GM03348 (cell line): ENCODE data around the gene CTIF.
A peak's percentile ranks its signal among the peaks of the same experiment; 100 is the strongest.

ENCODE experiments used
- DNase-seq: peaks from one replicate; pipeline ENCODE4 v3.0.0; 2012; ENCODE audit warnings: low spot score

CTIF gene

DNA sequence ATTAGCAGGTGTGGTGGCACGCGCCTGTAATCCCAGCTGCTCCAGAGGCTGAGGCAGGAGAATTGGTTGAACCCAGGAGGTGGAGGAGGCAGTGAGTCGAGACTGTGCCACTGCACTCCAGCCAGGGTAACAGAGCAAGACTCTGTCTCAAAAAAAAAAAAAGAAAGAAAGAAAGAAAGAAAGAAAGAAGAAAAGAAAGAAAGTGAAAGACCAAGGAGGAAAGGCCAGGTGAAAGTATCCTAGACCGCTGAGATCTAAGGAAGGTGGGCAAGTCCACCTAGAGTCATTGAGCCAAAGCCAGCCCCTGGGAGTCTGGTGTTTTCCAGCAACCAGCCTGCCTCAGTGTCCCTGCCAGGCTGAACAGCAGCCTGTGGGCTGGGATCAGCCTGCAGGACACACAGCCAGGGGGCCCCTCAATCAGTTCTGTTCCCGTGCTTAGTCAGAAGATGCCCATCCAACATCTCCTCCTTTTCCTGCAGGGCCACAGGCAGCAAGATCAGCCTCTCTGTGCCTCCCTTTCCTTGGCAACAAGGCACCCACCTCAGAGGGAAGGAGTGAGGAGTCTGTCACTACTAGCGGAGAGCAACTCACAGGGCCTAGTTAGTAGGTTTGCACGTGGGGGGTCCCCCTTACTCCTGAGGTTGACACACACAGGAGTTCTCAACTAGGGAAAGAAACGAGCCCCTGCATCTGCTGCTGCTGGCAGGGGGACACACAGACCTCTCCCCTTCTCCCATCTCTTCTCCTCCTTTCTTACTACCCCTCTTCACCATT lies 347.9 kb downstream of the CTIF start:
- DNase-seq: no peak

DNA sequence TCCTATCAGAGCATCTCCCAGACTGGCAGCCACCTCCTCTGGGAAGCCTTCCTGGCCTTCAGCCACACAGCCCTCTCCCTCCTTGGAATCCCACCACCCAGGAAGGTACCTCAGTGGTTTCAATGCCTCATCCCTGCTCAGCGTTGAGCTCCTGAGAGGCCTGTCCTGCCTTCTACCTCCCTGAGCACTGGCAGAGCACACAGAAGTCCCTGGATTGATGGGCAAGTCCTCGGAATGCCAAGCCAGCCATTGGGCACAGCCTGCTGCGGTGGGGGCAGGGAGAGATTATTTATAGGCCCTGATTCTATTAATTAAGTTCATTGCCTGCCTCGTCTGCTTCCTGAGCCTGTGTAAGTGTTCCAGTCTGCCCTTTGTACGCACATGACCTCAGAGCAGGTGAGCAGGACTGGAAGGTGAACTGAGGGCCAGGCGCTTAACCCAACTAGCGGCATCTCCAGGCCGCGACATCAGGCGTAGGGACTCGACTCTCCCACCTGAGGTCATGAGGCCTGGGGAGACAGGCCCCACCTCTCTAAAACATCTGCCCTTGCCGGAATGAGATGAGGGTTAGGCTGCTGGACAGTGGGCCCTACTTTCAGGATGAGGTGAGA lies 348.6 kb downstream of the CTIF start:
- no peak for DNase-seq

DNA sequence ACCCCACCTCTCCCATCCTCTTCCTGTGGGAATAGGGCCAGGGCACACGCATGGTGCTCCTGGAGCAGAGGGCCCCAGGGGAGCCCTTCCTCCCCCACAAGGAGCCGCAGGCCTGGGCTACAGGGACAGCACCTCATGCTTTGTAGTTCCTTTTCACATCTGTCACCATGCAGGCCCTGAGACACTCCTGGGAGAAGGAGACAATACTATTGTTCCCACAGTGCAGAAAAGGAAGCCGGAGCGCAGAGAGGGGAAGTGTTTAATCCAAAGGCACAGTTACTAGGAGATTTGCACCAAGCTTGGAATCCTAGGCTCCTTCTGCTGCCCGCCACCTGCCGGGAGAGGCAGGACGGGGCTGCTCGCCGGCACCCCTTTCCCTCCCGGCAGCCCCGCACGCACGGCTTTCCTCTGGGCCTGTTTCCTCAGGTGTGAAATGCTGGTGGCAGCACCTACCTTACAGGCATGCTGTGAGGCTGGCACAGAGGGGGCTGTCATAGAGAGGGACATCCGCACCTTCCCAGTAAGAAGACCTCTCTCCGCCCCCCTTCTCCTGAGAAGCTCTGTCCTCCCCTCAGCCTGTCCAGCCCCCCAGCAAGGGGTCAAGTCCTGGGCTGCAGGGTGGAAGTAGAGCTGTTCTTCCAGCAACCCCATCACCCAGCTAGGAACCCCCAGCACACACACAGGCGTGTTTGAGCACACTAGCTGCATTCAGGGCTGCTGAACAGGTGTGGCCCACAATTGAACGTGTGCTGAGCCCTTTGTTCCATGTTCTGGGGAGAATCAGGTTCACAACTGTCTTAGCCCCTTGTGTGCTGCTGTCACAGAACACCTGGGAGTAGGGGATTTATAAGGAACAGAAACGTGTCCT lies 349.3 kb downstream of the CTIF start:
- no peak for DNase-seq

DNA sequence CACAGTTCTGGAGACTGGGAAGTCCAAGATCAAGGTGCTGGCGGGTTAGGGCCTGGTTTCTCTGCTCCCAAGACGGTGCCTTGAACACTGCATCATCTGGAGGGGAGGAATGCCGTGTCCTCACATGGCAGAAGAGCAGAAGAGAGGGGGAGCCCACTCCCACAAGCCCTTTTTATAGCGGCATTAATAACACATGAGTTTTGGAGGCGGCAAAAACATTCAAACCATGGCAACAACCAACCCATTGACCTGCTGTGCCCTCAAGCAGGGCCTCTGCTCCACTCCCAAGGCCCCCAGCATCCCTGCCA lies 349.9 kb downstream of the CTIF start:
- DNase-seq: no peak

DNA sequence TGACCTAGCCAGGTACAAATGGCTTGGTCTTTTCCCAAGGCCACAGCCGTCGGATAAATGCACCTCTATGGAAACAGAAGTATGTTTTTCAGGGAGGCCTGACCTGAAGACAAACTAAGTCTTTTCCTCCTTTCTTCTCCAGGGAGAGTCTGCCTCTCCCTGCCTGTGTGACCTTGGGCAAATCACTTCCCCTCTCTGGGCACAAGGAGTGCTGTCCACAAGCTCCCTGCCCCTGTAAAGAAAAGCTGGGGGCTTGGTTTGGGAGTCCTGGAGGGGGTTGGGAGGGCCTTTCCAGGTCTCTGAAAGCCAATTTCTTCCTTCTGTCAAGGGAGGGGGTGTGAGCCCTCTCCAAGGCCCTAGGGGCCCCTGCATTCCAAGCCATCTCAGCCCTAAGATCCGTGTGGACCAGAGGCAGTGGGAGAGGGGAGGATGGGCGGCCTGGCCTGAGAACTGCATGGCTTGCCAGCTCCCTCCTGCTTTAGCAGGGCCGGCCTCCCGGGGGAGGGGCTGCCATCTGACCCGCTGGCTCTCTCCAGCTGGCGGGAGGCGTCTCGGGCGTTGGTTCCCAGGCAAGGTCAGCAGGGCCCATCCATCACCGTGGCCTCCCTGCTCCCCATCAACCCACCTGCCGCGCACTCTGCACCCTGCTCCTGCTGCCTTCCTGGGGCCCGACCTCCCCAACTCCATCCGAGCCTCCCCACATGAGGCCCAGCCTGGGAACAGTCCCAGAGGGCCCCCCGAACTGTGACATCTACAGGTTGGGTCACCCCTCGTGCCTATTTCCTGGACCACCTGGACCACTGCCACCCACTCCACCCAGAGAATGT lies 350.5 kb downstream of the CTIF start:
- no peak for DNase-seq

DNA sequence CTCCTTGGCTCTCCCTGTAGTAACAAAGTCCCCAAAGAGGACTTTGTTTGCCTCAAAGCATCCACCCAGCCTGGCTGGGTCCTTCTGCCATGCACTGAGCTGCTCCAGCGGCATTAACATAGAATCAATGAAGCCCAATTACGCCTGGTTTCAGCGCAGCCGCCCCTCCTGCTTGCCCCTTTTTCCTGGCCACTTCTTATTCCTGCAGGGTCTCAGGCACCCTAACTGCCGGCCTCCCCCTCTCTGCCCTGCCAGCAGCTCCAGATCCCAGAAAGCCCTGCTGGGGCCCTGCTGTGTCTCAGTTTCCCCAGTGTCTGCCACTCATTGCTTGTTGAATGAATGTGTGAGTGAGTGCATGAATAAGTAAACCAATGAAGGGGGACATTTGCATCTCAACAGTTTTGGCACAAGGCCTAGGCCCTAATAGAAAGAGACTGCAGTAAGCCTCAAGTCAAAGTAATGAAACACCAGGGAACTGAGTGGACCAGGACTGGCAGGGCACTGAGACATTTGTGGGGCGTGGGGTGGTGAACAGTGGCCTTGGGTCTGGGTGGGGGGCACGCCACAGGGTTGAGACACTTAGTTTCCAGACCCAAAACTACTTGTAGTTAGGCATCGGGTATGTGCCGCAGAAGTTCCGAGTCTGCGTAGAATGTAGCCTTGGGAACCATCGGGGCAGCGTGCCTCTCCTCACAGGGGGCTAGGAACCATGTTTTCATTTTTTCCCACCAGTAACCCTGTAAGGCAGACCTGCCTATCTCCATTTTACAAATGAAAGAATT lies 351.3 kb downstream of the CTIF start:
- no peak for DNase-seq

DNA sequence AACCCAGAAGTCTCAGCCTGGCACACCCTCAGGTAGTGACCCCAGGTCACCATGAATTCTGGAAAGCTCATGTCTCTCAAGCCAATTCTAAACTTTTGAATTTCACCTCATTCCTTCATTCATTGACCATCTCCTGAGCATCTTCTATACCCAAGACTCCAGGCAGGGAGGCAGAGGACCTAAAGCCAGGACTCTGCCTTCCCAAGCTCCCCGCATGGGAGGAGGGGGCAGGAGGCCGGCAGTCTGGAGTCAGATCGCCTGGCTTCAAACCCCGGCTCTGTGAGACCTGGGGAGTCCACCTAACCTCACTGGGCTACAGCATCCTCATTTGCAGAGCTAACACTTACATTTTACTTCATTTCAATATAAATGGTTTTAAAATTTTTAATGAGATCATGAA lies 352.9 kb downstream of the CTIF start:
- no peak for DNase-seq

DNA sequence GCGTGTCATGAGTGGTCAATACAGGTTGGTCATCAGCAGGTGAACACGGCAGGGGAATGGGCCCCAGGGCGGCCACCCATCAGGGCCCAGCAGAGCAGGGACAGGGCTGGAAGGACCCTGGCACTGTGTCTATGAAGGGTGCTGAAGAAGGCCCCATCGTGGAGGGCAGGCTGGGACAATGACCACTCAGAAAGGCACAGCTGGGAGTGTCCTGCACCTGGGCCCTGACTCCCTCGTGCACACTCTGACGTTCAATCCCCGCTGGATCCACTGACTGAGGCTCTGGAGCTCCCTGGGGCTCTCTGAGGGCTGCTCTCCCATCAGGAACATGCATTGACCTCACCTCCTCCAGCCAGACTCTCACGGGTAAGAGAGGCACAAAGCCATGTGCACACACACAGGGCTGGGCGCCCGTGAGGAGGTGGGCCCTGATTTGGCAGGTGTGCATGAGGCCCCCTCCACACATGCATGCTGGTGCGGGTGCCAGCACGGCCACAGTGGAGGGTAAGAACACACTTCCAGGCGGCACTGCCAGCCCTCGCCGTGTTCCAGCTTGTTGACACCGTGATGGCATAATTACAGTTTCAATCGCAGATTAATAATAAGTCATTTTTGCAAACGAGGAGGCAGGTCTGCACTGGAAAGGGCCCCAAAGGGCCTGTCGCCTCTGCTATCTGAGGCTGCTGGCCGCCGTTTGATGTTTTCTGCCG lies 353.5 kb downstream of the CTIF start:
- DNase-seq: no peak

DNA sequence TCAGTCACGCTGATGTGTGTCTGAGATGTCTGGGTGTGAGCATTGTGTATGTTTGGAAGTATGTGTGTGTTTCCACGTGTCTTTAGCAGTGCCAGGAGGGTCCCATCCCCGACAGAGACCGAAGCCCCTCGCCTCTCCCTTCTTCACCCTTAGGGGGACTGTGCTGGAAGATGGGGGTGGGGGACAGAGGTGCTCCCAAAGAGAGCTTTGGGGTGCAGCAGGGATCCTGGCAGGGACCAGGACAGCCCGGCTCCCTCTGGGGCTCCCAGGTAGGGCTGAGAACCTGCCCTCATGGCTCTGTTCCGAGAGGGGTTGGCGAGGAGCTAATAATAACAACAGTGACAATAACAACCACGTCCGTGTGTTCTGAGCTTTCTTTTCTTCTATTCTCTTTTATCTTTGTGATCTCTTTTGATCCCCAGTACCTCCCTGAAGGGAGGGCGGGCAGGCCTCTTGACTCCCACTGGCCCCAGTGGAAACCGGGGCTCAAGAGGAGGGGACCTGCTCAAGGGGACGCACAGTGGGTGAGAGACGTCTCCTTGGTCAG lies 354.3 kb downstream of the CTIF start:
- DNase-seq: no peak

DNA sequence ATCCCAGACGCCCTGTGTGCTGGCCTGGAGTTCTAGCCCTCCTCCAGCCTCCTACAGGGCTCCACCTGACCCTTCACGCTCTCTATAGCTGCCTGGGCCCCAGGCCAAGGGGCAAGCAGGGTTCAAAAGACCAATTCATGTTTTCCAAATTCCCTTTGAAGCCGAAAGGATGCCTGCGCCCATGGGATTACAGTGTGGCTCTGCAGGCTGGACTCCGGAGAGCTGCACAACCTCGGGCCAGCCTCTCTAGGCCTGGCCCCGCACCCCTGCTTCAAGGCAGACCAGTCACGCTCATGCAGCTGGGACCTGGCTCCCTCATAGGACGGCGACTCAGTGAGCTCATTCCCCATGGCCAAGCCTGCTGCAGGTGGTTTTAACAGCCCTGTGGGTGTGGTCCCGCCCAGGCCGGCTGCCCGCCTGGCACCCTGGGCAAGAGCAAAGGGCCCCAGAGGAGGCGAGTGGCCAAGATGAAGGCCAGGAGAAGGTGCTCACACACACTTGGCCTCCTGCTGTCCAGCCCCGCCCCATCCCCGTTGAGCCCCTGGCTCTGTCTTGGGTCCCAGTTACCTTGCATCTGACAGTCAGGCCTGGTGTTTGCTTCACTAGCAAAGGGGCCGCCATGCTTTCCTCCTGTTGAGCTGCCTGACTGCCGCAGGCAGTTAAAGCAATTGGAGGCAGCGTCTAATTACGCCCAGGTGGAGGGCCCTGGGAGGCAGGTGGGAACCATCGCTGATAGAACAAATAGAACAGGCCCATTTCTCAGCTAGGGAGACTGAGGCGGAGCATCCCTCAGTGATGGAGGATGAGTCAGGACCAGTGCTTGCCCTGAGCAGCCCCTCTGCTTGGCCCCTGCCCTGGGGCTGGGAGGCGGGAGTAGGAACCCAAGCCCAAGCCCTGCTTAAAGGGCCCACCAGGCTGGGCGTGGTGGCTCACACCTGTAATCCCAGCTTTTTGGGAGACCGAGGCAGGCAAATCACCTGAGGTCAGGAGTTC lies 355.1 kb downstream of the CTIF start:
- DNase-seq: no peak

DNA sequence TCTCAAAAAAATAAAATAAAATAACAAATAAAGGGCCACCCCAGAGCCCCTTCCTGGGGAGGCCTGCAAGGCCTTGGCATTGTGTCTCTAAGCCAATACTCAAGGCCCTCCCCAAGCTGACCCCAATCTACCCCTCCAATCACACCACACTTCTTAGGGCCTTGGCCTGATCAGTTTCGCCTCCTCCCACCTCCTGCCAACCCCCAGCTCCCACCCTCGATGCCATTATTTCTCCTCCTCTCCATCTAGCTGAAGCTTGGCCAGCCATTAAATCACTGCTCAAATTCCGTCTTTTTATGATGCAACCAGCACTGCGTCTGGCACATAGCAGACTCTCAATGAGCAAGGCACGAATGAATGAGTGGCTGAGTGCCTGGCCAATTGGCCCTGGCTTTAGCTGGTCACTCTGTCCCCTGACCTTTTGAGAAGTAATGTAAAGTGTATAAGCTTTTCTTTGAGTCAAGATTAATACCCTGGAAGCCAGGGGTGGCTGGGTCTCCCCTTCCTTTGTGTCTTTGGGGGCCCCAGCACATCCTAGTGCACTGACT lies 356.0 kb downstream of the CTIF start:
- DNase-seq: no peak

DNA sequence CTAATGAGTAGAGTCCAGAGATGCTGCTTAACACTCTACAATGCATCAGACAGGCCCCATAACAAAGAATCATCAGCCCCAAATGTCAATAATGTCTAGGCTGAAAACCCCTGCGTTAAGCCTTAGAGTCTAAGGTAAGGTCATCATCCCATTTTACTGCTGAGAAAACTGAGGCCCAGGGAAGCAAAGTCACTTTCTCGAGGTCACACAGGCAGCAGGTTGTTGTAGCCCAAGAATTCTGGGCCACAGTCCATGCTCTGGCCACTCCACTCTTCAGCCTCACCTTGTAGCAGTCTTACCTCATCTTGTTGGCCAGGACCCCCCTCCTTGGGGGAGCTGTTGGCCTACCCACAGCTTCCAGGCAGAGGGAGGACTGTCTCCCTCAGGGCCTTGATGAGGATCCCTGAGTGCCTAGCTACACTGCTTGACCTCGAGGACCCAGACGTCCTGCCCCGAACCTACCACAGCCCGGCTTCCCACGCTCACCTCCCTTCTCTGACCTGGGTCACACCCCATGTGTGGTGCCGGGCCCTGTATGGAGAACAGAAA lies 357.6 kb downstream of the CTIF start:
- no peak for DNase-seq

DNA sequence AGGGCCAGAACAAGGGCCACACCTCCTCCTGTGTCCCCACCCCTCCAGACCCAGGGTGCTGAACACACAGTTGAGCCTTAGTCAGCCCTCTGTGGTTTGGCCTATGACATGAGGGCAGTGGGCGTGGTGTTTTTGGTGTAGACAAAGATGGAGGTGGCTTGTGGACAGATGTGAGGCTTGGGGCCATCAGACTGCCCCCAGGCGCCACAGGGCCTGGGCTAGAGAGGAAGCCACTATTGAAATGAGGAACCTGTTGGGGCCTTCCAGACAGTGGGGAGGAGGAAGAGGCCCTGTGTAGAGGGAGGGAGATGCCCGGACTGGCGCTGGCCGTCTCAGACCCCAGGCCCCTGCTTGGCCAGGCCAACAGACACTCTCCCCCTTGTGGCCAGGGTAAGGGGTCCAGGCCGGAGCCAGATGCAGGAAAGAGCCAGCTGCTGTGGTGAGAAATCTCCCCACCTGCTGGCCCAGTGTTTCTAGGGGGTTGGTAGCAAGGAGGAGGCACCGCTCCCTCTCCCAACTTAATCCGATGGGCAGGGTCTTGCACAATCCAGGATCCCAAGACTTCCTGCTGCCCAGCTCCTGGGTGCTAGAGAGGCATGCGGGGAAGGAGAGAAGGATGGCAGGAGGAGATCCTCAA lies 358.2 kb downstream of the CTIF start:
- DNase-seq: peak; percentile 53

DNA sequence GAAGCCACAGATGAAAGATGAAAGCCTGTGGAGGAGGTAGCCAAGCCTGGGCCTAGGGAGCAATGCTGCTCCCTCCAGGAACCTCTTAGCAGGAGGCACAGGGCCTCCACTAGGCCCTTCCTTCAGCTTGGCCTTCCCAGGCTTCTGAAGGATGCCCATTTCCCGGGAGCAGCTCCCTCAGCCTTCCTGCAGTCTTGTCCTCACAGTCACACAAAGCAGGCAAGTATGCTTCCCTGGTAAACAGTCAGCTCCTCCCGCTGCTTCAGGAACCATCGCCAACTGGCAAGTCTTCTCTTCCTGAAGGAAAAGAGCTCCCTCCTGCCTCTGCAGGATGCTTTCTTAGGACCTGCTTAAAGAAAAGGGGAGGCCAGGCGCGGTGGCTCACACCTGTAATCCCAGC lies 358.7 kb downstream of the CTIF start:
- peak; percentile 49 for DNase-seq

DNA sequence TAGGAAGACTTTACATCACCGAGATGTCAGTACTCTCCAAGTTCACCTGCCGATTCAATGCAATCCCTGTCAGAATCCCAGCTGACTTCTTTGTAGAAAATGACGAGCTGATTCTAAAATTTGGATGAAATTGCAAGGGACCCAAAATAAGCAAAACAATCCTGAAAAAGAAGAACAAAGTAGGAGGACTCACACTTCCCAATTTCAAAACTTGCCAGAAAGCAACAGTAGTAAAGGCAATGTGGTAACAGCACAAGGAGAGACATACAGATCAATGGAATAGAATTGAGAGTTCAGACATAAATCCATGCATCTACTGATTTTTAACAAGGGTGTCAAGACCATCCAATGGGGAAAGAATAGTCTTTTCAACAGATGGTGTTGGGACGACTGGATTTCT lies 359.7 kb downstream of the CTIF start:
- DNase-seq: no peak

DNA sequence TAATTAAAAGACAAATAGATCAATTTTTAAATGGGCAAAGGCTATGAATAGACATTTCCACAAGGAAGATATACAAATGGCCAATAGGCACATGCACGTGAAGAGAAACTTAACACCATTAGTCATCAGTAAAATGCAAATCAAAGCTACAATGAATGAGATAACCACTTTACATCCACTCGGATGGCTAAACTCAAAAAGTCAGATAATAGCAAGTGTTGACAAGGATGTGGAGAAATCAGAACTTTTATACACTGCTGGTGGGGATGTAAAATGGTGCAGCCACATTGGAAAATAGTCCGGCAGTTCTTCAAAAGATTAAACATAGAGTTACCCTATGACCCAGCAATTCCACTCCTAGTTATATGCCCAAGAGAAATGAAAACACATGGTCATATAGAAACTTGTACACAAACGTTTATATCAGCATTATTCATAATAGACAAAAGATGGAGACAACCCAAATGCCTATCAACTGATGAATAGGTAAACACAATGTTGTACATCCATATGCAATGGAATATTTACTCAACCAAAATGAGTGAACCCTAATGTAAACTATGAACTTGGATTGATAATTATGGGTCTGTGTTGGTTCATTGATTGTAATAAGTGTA lies 360.8 kb downstream of the CTIF start:
- DNase-seq: no peak

DNA sequence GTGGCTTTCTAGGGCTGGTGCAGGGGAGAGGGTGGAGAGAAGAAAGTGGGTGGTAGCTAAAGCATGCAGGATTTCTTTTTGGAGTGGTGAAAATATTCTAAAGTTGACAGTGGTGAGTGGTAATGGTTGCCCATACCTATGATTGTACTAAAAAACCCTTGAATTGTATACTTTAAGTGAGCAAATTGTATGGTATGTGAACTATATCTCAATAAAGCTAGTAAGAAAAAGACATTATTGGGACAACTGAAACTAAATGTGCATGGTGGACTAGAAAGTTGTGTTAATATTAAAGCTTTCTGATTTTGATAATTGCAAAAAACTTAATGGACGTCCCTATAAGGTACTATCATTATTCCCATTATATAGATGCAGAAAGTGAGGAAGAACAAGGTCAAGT lies 361.6 kb downstream of the CTIF start:
- no peak for DNase-seq
